Testis (tissue), 3 donors: ENCODE data around the gene RPE65. TPM values are rescaled to one million over a fixed set of nuclear protein-coding genes. Genes with fewer than 3 reads are reported as not detected.

ENCODE experiments used
- DNase-seq: peaks from one replicate; pipeline ENCODE4 v3.0.0-alpha.2; 2019
- H3K27ac ChIP-seq, 2 donors: fragments of 200-600 bp; sonication (generic); one replicate each; pipeline ENCODE4 v1.5.1; 2019
- H3K27me3 ChIP-seq: fragments of 200-600 bp; sonication (generic); one replicate; pipeline ENCODE4 v1.5.1; 2019
- H3K36me3 ChIP-seq: fragments of 200-600 bp; sonication (generic); one replicate; pipeline ENCODE4 v1.5.1; 2017; ENCODE audit warnings: low read depth; ENCODE audit errors: missing control alignments
- H3K4me1 ChIP-seq: fragments of 200-600 bp; sonication (generic); one replicate; pipeline ENCODE4 v1.5.1; 2019
- H3K4me3 ChIP-seq, 2 donors: fragments of 200-600 bp; sonication (generic); one replicate each; pipeline ENCODE4 v1.5.1; 2017 to 2019
- H3K9me3 ChIP-seq: fragments of 200-600 bp; sonication (generic); one replicate; pipeline ENCODE4 v1.5.1; 2017
- POLR2A ChIP-seq: fragments of 450-650 bp; IDR thresholded peaks from one replicate; pipeline ENCODE4 v1.6.1; 2017; ENCODE audit warnings: antibody characterized with exemption, mild to moderate bottlenecking, moderate library complexity
- WGBS, 2 donors: methylation state at CpG; one replicate each; pipeline ENCODE4 v1.1.5; 2018; 5-methylcytosine and 5-hydroxymethylcytosine counted together
- intact Hi-C: fragments of 100-400 bp; cut with DNase I; formaldehyde crosslinking; loops from one replicate; pipeline ENCODE4 v1.15.1; 2023; ENCODE audit warnings: low total_unique reads
- polyA plus RNA-seq: library from polyadenylated mRNA; stranded (reverse); fragments of 350-450 nt; fragmentation: Illumina TruSeq; extraction: RNeasy Lipid Tissue Mini Kit (QIAGEN cat#74804); gene quantifications from one replicate; pipeline ENCODE4 v1.2.3, GENCODE V29; 2014; ENCODE audit warnings: low read depth, low replicate concordance; ENCODE audit not compliant: insufficient read depth
- small RNA-seq, 2 donors: library from RNA; depleted of rRNA; stranded (forward); fragments of <200 nt; gene quantifications; one replicate each; pipeline ENCODE3, GENCODE V24; 2016
- total RNA-seq, 2 donors: library from RNA; depleted of rRNA; stranded (reverse); fragments of >200 nt; gene quantifications; one replicate each; pipeline ENCODE4 v1.2.3, GENCODE V29; 2016
- TF ChIP-seq, protein P1 (sequence below), 3 experiments: fragments of 450-650 bp in 2 of 3; fragments of 200-600 bp in 1 of 3; sonication (generic) in 1 of 3; IDR thresholded peaks; one replicate each; pipeline ENCODE4 v1.5.1; 2016 to 2019; ENCODE audit warnings: antibody characterized with exemption in 3 of 3, mild to moderate bottlenecking in 2 of 3, moderate library complexity in 1 of 3

RPE65 gene
- total and polyA plus RNA-seq, 3 donors from 2014 or later: 0.16 to 0.42 TPM; not detected in 1

DNA sequence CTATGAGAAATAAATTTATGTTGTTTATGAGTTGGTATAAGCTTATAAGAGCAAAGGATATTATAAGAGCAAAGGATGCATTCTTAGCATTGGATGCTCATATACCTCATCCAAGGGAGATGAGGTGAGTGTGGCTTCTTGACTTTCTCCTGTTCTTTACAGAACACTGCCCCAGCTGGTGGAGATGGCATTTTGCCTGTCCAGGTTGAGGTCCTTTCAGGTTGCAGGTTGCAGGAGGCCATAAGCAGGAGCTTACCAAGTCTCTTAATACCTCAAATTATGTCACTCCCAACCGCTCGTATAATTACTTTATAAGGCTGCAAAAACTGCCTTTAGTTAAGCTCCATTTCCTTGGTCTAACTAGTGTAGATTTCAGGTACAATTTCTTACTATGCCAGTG is 66.7 kb downstream of the RPE65 start:
- no peak for TF ChIP-seq POLR2A
- TF ChIP-seq, protein P1, sequence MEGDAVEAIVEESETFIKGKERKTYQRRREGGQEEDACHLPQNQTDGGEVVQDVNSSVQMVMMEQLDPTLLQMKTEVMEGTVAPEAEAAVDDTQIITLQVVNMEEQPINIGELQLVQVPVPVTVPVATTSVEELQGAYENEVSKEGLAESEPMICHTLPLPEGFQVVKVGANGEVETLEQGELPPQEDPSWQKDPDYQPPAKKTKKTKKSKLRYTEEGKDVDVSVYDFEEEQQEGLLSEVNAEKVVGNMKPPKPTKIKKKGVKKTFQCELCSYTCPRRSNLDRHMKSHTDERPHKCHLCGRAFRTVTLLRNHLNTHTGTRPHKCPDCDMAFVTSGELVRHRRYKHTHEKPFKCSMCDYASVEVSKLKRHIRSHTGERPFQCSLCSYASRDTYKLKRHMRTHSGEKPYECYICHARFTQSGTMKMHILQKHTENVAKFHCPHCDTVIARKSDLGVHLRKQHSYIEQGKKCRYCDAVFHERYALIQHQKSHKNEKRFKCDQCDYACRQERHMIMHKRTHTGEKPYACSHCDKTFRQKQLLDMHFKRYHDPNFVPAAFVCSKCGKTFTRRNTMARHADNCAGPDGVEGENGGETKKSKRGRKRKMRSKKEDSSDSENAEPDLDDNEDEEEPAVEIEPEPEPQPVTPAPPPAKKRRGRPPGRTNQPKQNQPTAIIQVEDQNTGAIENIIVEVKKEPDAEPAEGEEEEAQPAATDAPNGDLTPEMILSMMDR (IDR thresholded peaks at IDR 0.05): no peak
- intact Hi-C loops: no loop called here
- no peak overlapping the region for H3K27ac ChIP-seq
- no peaks in the 10 kb centered on the region for H3K27me3 ChIP-seq
- no peaks in the 10 kb centered on the region for H3K4me1 ChIP-seq
- no peaks in the 10 kb centered on the region for H3K9me3 ChIP-seq
- no peak overlapping the region for H3K4me3 ChIP-seq
- no peak for DNase-seq
- no peaks in the 10 kb centered on the region for H3K36me3 ChIP-seq
- WGBS, 2 donors: 89 to 98% methylated on average over 2 of the region's 2 CpGs

DNA sequence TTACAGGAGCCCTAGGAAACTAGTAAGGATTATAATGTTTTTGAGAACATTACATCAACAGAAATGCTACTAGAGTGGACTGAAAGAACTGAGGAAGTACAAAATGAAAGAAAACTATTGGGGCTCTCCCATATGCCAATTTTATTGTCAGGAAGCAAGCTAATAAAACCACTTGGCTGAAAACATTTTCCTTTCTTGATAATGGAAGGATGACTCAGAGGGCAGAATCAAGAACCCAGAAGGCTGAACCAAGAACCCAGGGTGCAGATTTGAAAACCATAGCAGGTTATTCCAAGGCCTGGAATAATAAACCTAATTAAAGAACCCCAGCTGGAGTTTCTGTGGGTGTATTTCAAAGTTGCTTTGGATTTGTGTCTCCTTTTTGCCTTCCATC is 70.7 kb downstream of the RPE65 start:
- intact Hi-C loops: no loop called here
- Histone ChIP-seq H3K4me1 (no peaks in the 10 kb centered on the region), H3K4me3 (no peak overlapping the region), H3K9me3 (no peaks in the 10 kb centered on the region), H3K36me3 (no peaks in the 10 kb centered on the region), H3K27ac (no peak overlapping the region), H3K27me3 (no peaks in the 10 kb centered on the region)
- TF ChIP-seq, protein P1 (IDR thresholded peaks at IDR 0.05): no peak
- no peak for TF ChIP-seq POLR2A
- DNase-seq: no peak

Small RNA genes lying within 50 kb of the gene (small RNA-seq; reads per million reads assigned to genes)
- 0 reads per million in 2 donors for gene AL139413.1

Other genes with a start within 250 kb of the RPE65 start
- gene WLS, start 217.4 kb downstream of the RPE65 start, total RNA-seq: 10 to 100 TPM; 32.6 to 93.7 TPM
- 75.5 TPM for gene WLS, start 217.4 kb downstream of the RPE65 start, polyA plus RNA-seq
- 10 to 100 TPM in 1 of 2 donors, 1 to 10 TPM in 1; 7.7 to 12.7 TPM for gene DEPDC1, start 47.1 kb upstream of the RPE65 start, total RNA-seq
- 10.8 TPM for gene DEPDC1, start 47.1 kb upstream of the RPE65 start, polyA plus RNA-seq